ENCODE measurements around the gene KRTAP3-3. TPM values are rescaled to one million over a fixed set of nuclear protein-coding genes. Genes with fewer than 3 reads are reported as not detected.

KRTAP3-3 gene
- total and polyA plus RNA-seq, 2 of the 8 experiments (the other 6 are each of a cell fraction or from before 2014, with no cell fraction given) = not detected

DNA sequence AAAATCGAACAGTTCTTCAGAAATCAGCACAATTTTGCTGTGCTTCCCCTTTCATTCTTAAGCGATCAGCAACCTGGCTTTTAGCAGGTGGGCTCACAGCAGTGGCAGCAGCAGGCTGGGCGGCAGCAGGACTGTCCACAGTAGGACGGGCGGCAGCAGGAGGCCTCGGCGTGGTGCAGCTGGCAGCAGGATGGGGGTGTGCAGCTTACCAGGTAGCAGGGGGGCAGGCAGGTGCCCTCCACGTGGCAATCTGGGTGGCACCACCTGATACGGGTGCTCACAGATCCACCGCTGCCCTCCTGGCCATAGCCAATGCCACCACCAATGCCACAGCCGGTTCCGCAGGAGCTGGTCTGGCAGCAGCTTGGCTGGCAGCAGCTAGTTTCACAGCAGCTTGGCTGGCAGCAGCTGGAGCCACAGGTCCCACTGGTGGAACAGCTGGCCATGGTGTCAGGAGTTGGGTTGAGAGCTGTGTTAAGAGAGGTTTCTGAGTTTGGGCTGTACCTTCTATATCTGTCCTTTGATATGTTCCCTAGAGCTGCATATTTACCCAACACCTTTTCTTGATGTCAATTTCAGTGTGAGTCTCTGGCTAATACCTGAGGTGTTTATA, 35.8 kb upstream of the KRTAP3-3 start, which contains the start of gene KRTAP1-4:
Gene KRTAP1-4, minus strand, starts transcription at position 563 of the 613 bp plus-strand sequence. Its CDS starts 117 bp downstream, at position 446.
- DNase-seq (ENCODE audit: low read depth in 1 of 2, low spot score in 2 of 2) (no peak), FAIRE-seq (no peak)
- no peak within 1 kb of the TSS for H2BK20ac ChIP-seq (ENCODE audit: low read length)
- H2BK5ac ChIP-seq (ENCODE audit: low read depth, low read length) = no peak within 1 kb of the TSS
- H3K4me1 ChIP-seq (replicated peaks in 1 of 4; ENCODE audit: control insufficient read depth in 3 of 4, insufficient read depth in 4 of 4, low read length in 3 of 4) = no peaks in the 10 kb centered on the region; a peak in 1 of 7 replicates
- CTCF ChIA-PET (ENCODE audit: partially characterized antibody) = interaction anchor here (1.2 to 2.0 kb wide), 2 partner anchors 9 to 20 kb away, joined by 4 to 5 read pairs; no protein-coding TSS in a partner anchor
- no peak within 1 kb of the TSS for H3K14ac ChIP-seq (ENCODE audit: insufficient read length)
- H2AK5ac ChIP-seq (ENCODE audit: low read depth, low read length) = no peak within 1 kb of the TSS
- no peak within 1 kb of the TSS for H3K4ac ChIP-seq (replicated peaks; ENCODE audit: insufficient read length, low read depth, low read length)
- no peaks in the 10 kb centered on the region for H4K20me1 ChIP-seq (replicated peaks in 1 of 2; ENCODE audit: control insufficient read depth in 1 of 2, insufficient read depth in 2 of 2, low read length in 2 of 2)
- H4K8ac ChIP-seq (ENCODE audit: extremely low read depth, insufficient read depth, low read length) = no peak within 1 kb of the TSS; the same call in 1 of the 2 replicates
- no peak within 1 kb of the TSS for H3K4me3 ChIP-seq (ENCODE audit: extremely low read depth in 1 of 4, insufficient read depth in 2 of 4, low read depth in 3 of 4, low read length in 4 of 4)
- H3K79me2 ChIP-seq (ENCODE audit: control insufficient read depth in 1 of 2, insufficient read depth in 2 of 2, low read length in 2 of 2) = no peaks in the 10 kb centered on the region
- no peak within 1 kb of the TSS for H3K4me2 ChIP-seq (ENCODE audit: insufficient read depth in 1 of 2, low read depth in 2 of 2, low read length in 2 of 2)
- no peak within 1 kb of the TSS for H3K56ac ChIP-seq (replicated peaks; ENCODE audit: insufficient read length, low read depth, low read length)
- no peaks in the 10 kb centered on the region for H3K27me3 ChIP-seq (replicated peaks in 1 of 4; ENCODE audit: control insufficient read depth in 3 of 4, extremely low read depth in 1 of 4, insufficient read depth in 3 of 4, low read length in 3 of 4)
- POLR2A ChIA-PET (ENCODE audit: partially characterized antibody) = no interaction called here
- TF ChIP-seq KDM1A (IDR thresholded peaks at IDR 0.05; ENCODE audit: borderline replicate concordance, low read length) (no peak), SP1 (IDR thresholded peaks at IDR 0.05; ENCODE audit: low read depth, low read length) (no peak), CBX5 (IDR thresholded peaks at IDR 0.05; ENCODE audit: low read depth, low read length) (no peak), TCF12 (IDR thresholded peaks at IDR 0.05; ENCODE audit: low read depth, low read length) (no peak), POU5F1 (IDR thresholded peaks at IDR 0.05; ENCODE audit: low read depth, low read length) (no peak), SIX5 (IDR thresholded peaks at IDR 0.05; ENCODE audit: low read depth, low read length) (no peak), TAF1 (IDR thresholded peaks at IDR 0.05; ENCODE audit: low read depth, low read length) (no peak), CHD2 (IDR thresholded peaks at IDR 0.05; ENCODE audit: low read length) (no peak), KDM4A (IDR thresholded peaks at IDR 0.05; ENCODE audit: low read depth, low read length, severe bottlenecking) (no peak), ASH2L (IDR thresholded peaks at IDR 0.05; ENCODE audit: low read length) (no peak), BRCA1 (IDR thresholded peaks at IDR 0.05; ENCODE audit: low read depth, low read length) (no peak)
- TF ChIP-seq, protein P1, sequence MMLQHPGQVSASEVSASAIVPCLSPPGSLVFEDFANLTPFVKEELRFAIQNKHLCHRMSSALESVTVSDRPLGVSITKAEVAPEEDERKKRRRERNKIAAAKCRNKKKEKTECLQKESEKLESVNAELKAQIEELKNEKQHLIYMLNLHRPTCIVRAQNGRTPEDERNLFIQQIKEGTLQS (IDR thresholded peaks at IDR 0.05; ENCODE audit: insufficient read depth, low read depth, low read length) = no peak
- H2BK12ac ChIP-seq (ENCODE audit: low read depth, low read length) = no peak within 1 kb of the TSS
- H2AFZ ChIP-seq (ENCODE audit: low read length) = no peak within 1 kb of the TSS
- no peak within 1 kb of the TSS for H3K9ac ChIP-seq (replicated peaks in 1 of 4; ENCODE audit: extremely low read depth in 1 of 4, low read depth in 3 of 4, low read length in 3 of 4)
- no peak within 1 kb of the TSS for H3K23ac ChIP-seq (ENCODE audit: insufficient read length)
- H3K79me1 ChIP-seq (ENCODE audit: low read depth, low read length) = no peaks in the 10 kb centered on the region
- no peak within 1 kb of the TSS for H3K18ac ChIP-seq (ENCODE audit: extremely low read depth, low read length)
- no peaks in the 10 kb centered on the region for H3K36me3 ChIP-seq (ENCODE audit: control insufficient read depth in 2 of 4, insufficient read depth in 4 of 4, low read length in 3 of 4)
- H4K91ac ChIP-seq (replicated peaks; ENCODE audit: insufficient read length, low read length) = no peak within 1 kb of the TSS
- no peak within 1 kb of the TSS for H2BK15ac ChIP-seq (ENCODE audit: low read length)
- 82% methylated on average over 11 of the region's 12 CpGs; no CpG with 5 or more reads in 1 of the 2 experiments for WGBS, 2 experiments (ENCODE audit: extremely low coverage in 1 of 2, insufficient coverage in 1 of 2, insufficient read length in 1 of 2, insufficient replicate concordance in 2 of 2, low coverage in 1 of 2, low lambda C conversion rate in 2 of 2, missing lambda C conversion rate in 1 of 2)
- H3K9me3 ChIP-seq (ENCODE audit: insufficient read depth in 2 of 2, low read depth in 1 of 2, low read length in 1 of 2) = no peaks in the 10 kb centered on the region
- no peak within 1 kb of the TSS for H2BK120ac ChIP-seq (replicated peaks; ENCODE audit: low read depth, low read length)
- no peak within 1 kb of the TSS for H3K27ac ChIP-seq (ENCODE audit: low read depth, low read length)
- H4K5ac ChIP-seq (ENCODE audit: insufficient read length, low read depth, low read length) = no peak within 1 kb of the TSS
- no peaks in the 10 kb centered on the region for H3K23me2 ChIP-seq (ENCODE audit: low read depth, low read length)
